Measurements from ENCODE around the gene DAB1.

- TF ChIP-seq POLR2A (IDR thresholded peaks at IDR 0.05; ENCODE audit: low read depth, low read length): no peak
- TF ChIP-seq CTCF (IDR thresholded peaks at IDR 0.05 in 2 of 3, conservative IDR thresholded peaks at IDR 0.05 in 1 of 3; ENCODE audit: control insufficient read depth in 2 of 3, extremely low read depth in 1 of 3, insufficient read depth in 1 of 3, low read depth in 3 of 3, low read length in 3 of 3): no peak
- no peak for TF ChIP-seq ZBTB33 (IDR thresholded peaks at IDR 0.05)
- TF ChIP-seq NR2C1 (IDR thresholded peaks at IDR 0.05): no peak
- no peak for TF ChIP-seq FOXK2 (IDR thresholded peaks at IDR 0.05)
- TF ChIP-seq TBL1XR1 (IDR thresholded peaks at IDR 0.05; ENCODE audit: low read depth, low read length): no peak
- TF ChIP-seq ZNF622 (IDR thresholded peaks at IDR 0.05): no peak
- no peak for TF ChIP-seq GABPA (IDR thresholded peaks at IDR 0.05; ENCODE audit: low read depth)
- TF ChIP-seq MAX (IDR thresholded peaks at IDR 0.05; ENCODE audit: low read depth, low read length): no peak
- no peak for TF ChIP-seq BMI1 (IDR thresholded peaks at IDR 0.05; ENCODE audit: borderline replicate concordance)
- TF ChIP-seq TCF3 (IDR thresholded peaks at IDR 0.05; ENCODE audit: borderline replicate concordance, insufficient read depth, low read depth, low read length): no peak
- no peak for TF ChIP-seq YY1 (IDR thresholded peaks at IDR 0.05; ENCODE audit: low read depth, low read length)
- TF ChIP-seq, protein P1, sequence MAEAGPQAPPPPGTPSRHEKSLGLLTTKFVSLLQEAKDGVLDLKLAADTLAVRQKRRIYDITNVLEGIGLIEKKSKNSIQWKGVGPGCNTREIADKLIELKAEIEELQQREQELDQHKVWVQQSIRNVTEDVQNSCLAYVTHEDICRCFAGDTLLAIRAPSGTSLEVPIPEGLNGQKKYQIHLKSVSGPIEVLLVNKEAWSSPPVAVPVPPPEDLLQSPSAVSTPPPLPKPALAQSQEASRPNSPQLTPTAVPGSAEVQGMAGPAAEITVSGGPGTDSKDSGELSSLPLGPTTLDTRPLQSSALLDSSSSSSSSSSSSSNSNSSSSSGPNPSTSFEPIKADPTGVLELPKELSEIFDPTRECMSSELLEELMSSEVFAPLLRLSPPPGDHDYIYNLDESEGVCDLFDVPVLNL (IDR thresholded peaks at IDR 0.05; ENCODE audit: low read depth, low read length): no peak
These were observed 295.9 kb downstream of the DAB1 start for GRCh38 chr1:57127976-57128375.
